Measurements from ENCODE around the gene TMEM138.

TMEM138 gene

DNA sequence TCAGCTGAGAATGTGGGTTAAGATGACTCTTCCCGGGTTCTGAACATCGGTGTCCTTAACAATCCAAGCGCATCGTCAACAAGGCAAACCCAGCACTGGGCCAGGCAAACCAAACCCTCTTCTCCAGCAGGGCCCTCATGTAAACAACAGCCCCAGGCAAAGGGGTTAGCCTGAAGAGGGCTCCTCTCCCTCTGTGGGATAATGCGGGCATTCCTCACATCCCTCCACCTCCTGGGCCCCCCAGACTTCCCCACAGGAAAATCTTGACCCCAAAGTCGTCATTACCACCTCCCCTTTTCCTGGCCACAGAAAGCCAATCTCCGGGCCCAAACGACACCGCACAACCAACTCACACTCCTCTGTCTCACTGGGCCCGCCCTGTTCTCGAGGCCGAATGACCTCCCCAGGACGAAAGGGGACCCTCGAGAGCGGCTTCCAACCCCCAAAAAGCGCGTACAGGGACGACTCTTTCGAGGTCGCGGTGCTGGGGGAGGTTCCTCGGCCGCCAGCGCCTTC lies 29.8 kb upstream of the TMEM138 start:
- TF ChIP-seq, protein P1, sequence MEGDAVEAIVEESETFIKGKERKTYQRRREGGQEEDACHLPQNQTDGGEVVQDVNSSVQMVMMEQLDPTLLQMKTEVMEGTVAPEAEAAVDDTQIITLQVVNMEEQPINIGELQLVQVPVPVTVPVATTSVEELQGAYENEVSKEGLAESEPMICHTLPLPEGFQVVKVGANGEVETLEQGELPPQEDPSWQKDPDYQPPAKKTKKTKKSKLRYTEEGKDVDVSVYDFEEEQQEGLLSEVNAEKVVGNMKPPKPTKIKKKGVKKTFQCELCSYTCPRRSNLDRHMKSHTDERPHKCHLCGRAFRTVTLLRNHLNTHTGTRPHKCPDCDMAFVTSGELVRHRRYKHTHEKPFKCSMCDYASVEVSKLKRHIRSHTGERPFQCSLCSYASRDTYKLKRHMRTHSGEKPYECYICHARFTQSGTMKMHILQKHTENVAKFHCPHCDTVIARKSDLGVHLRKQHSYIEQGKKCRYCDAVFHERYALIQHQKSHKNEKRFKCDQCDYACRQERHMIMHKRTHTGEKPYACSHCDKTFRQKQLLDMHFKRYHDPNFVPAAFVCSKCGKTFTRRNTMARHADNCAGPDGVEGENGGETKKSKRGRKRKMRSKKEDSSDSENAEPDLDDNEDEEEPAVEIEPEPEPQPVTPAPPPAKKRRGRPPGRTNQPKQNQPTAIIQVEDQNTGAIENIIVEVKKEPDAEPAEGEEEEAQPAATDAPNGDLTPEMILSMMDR (IDR thresholded peaks at IDR 0.05; ENCODE audit: low read depth, low read length), result no peak

DNA sequence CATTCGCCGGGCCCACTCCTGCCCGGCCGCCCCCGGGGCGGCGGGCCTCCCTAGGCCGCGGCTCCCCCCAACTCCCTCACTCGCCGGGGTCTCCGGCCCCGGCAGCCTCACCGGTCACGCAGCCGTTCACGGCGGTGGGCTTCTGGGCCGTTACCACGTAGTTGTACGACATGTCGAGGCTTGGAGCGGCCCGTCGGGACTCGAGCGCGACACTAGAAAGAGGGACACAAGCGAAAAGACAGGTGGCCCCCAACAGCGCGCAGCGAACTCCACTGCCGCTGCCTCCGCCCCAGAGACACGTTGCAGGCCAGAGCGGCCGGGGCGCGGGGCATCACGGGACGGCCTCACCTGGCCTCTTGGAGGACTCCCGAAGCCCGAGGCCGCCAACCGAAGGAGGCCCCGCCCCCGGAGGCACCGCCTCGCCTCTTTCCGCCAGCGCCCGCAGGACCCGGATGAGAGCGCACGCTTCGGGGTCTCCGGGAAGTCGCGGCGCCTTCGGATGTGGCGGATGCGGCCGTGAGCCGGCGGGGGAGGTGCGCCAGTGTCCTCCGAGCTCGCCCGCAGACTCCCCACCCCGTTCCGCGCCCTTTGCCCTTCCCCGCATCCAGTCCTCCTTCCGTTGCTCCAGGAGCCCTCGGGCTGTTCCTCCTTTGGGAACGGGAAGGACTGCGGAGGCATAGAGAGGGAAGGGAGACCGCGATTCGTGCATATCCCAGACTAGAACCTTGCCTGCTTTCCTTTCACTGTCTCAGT lies 29.2 kb upstream of the TMEM138 start, which contains the start of the genes DDB1 and TKFC:
TSS of gene DDB1 (minus strand) at position 309 of the 753 bp plus-strand sequence. CDS start at position 172, 137 bp downstream.
TSS of gene TKFC (plus strand) at position 432 of the 753 bp plus-strand sequence. CDS start 1,501 bp downstream, outside the sequence.
- H3K4me3 ChIP-seq (ENCODE audit: low read depth, low read length), result peak within 1 kb of the TSS; percentile 99
- TF ChIP-seq, protein P1 (IDR thresholded peaks at IDR 0.05; ENCODE audit: low read depth, low read length), result no peak

More for the DNA sequence above, 29.8 kb upstream of the TMEM138 start:
- H3K4me3 ChIP-seq (ENCODE audit: low read depth, low read length), result peak overlapping the region; percentile 99

DNA sequence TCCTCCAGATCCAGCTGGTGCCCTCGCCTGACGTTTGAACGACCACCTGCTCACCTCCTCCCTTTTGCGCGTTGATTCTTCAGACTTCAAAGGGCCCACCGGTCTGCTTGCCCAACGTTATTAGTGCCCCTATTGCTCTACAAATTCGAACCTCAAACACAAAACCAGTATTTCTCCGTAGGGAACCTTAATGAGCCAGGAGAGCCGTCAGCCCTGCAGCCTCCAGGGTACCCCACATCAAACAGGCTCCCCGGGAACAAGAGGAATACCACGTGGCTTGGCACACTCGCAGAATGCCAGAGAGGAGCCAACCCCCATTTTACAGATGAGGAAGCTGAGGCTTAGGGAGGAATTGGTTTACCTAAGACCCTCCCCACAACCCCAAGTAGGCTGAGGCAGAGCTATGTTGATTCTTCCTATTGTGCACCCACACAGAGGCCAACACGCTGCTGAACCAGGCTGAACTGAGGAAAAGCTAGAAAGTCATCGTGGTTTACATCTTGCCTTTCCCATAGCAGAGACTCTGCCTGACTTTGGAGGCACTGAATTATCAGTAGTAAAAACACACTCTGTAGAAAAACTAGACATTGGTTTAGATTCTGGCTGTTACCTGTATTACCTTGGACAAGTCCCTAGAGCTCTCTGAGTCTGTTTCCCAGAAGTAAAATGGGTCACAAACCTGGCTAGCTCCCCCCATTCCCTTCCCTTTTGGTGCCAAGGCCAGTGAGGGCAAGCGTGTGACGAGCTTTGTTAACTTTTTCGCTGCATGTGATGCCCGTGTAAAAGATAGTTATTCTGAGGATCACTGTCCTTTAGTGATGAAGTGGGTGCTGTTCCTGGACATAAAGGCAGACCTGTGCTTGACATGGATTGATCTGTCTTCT lies 28.4 kb upstream of the TMEM138 start:
- TF ChIP-seq, protein P1 (IDR thresholded peaks at IDR 0.05; ENCODE audit: low read depth, low read length), result no peak

DNA sequence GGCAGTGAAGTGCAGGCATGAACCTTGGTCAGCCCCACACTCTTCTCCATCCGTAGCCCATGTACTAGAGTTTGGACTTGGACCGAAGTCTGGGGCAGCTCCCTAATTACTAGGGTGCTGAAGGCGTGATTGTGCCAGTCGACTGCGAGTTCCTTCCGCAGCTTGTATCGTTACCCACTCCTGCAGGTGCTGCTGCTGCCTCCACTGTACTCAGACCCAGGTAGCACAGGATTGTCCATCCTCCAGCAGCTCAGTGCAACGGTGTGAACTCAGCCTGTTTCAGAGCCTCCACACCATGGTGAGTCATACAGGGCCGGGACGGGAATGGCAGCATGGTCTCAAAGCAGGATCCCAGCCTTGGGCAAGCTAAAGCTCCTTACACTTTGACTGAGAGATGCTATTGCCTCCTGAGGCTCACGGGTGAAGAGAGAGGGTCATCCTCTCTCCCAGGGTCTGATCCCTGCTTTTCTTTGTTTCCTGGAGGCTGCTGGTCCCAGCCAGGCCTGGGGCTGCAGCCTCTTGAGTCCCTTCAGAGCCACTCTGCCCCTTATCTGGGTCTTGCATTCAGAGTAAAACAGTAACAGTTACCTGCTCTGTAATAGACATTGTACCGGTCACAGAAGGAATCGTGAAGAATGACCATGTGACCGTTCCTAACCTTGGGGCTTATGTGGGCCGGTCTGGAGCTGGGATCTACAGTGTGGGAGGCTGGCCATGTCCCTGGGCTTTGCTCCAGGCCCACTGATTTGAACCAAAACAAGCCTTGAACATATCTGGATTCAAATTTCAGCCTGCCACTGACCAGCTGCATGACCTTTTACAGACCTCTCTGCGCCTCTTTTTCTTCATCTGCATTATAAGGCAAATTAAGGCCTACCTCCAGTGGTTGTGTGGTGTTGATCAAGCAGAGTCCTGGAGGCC lies 27.5 kb upstream of the TMEM138 start:
- H3K4me3 ChIP-seq (ENCODE audit: low read depth, low read length), result no peak overlapping the region
- TF ChIP-seq, protein P1 (IDR thresholded peaks at IDR 0.05; ENCODE audit: low read depth, low read length), result no peak

More for the DNA sequence above, 28.4 kb upstream of the TMEM138 start:
- peak overlapping the region; percentile 99 for H3K4me3 ChIP-seq (ENCODE audit: low read depth, low read length)

DNA sequence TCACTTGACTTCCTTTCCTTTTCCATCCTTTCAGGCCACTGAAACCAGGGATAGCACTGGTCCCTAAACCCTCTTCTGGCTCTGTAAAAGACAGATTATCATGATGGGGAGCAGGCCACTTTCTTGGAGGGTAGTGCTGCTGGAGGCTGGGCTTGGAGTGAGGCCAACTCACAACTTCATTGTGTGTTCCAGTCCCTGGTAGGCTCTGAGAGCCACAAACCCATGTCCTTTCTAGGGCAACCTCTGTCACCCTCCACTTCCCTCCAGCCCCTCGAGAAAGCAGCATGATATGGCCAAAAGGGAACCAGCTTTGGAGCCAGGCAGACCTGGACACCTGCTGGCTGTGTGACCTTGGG lies 26.8 kb upstream of the TMEM138 start:
- no peak overlapping the region for H3K4me3 ChIP-seq (ENCODE audit: low read depth, low read length)
- TF ChIP-seq, protein P1 (IDR thresholded peaks at IDR 0.05; ENCODE audit: low read depth, low read length), result no peak

DNA sequence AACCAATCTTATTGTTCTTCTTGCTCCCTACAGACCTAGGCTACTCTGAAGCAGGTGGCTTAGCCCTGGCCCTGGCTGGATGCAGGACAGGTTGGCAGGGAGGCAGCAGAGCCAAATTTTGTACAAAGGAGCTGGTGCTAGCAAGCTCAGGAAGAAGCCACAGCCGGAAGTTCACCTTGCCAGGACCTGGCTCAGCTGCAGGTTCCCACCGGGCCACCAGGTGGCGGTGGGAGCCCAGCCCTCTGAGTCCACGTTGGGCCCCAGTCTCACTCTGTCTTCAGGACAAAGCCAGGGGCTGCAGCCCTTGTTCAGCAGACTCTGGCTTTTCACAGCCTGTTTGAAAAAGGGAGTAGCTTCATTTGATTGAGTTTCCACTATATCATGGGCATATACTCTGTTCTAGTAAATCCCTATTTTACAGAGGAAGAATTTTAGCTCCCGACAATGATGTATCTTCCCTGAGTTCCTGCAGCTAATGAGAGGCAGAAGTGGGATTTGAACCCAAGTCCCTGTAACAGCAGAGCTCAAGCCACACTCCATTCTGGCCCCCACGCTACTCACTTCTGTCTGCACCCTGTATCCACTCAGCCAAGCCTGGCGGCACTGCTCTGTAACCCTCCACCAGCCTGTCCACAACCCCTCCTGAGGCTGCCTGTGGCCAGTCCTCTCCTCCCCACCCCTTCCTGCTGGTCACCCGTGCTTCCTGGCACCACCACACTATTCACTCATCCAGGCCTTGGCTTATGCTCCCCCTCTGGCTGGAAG lies 25.8 kb upstream of the TMEM138 start:
- H3K4me3 ChIP-seq (ENCODE audit: low read depth, low read length), result no peak overlapping the region
- TF ChIP-seq, protein P1 (IDR thresholded peaks at IDR 0.05; ENCODE audit: low read depth, low read length), result peak; percentile 98
